ENCODE measurements around the gene SCFD2.

- no peak for TF ChIP-seq POLR2A (IDR thresholded peaks at IDR 0.05; ENCODE audit: low read depth, low read length)
- TF ChIP-seq, protein P1, sequence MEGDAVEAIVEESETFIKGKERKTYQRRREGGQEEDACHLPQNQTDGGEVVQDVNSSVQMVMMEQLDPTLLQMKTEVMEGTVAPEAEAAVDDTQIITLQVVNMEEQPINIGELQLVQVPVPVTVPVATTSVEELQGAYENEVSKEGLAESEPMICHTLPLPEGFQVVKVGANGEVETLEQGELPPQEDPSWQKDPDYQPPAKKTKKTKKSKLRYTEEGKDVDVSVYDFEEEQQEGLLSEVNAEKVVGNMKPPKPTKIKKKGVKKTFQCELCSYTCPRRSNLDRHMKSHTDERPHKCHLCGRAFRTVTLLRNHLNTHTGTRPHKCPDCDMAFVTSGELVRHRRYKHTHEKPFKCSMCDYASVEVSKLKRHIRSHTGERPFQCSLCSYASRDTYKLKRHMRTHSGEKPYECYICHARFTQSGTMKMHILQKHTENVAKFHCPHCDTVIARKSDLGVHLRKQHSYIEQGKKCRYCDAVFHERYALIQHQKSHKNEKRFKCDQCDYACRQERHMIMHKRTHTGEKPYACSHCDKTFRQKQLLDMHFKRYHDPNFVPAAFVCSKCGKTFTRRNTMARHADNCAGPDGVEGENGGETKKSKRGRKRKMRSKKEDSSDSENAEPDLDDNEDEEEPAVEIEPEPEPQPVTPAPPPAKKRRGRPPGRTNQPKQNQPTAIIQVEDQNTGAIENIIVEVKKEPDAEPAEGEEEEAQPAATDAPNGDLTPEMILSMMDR (IDR thresholded peaks at IDR 0.05; ENCODE audit: extremely low read depth in 1 of 2, insufficient read depth in 1 of 2, low read depth in 1 of 2, low read length in 2 of 2) = no peak
- TF ChIP-seq EZH2 (IDR thresholded peaks at IDR 0.05; ENCODE audit: borderline replicate concordance, low read depth, low read length, severe bottlenecking) = no peak
- no peak for TF ChIP-seq FOS (IDR thresholded peaks at IDR 0.05; ENCODE audit: borderline replicate concordance, insufficient read depth, low read length)
- no peak for TF ChIP-seq JUN (IDR thresholded peaks at IDR 0.05; ENCODE audit: borderline replicate concordance, insufficient read depth, insufficient read length, low read depth)
- TF ChIP-seq POLR2AphosphoS5 (IDR thresholded peaks at IDR 0.05; ENCODE audit: insufficient read depth, low read depth, low read length) = no peak
- TF ChIP-seq MYC (IDR thresholded peaks at IDR 0.05; ENCODE audit: low read depth, low read length) = no peak
Observed at GRCh38 chr4:53367721-53368120, 1.9 kb upstream of the SCFD2 start.
